HG03354 (cell line): ENCODE measurements around the gene PLXNA1.

ENCODE experiments used
- ATAC-seq: cut with Tn5 transposase; IDR thresholded peaks from one replicate; pipeline ENCODE4 v1.9.1; 2021; ENCODE audit warnings: mild to moderate bottlenecking; ENCODE audit not compliant: unreplicated experiment, poor library complexity, severe bottlenecking

The PLXNA1 gene

GRCh38 chr3:126952261-126952982 lies 30.5 kb upstream of the PLXNA1 start:
- no peak for ATAC-seq

DNA sequence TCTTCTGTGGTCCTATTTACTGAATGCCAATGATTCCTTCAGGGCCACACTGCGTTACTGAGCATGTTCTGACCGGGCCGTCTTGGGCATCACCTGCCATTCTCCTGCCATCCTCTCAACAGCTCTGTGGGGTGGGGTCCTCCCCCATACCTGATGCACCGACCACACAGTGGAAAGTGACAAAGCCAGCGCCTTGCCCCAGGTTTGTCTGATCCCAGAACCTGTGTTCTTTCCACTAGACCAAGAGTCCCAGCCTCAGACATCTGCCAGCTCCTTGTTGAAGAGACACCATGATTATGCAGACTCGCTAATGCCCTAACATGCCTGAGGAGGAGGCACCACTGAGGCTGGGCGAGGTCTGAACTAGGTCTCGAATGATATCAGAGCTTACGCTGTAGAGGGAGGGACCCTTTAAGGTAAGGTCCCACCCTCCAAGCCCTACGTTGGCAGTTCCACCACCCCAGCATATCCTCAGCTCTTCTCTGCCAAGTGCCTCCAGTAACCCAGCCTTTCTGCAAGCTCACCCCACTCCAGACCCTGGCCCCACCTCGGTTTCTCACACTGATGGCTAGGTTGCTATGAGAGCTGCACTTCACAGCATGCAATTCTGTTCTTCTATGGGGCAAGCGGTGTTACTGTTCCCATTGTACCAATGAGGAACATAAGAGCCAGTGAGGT lies 29.8 kb upstream of the PLXNA1 start:
- no peak for ATAC-seq

DNA sequence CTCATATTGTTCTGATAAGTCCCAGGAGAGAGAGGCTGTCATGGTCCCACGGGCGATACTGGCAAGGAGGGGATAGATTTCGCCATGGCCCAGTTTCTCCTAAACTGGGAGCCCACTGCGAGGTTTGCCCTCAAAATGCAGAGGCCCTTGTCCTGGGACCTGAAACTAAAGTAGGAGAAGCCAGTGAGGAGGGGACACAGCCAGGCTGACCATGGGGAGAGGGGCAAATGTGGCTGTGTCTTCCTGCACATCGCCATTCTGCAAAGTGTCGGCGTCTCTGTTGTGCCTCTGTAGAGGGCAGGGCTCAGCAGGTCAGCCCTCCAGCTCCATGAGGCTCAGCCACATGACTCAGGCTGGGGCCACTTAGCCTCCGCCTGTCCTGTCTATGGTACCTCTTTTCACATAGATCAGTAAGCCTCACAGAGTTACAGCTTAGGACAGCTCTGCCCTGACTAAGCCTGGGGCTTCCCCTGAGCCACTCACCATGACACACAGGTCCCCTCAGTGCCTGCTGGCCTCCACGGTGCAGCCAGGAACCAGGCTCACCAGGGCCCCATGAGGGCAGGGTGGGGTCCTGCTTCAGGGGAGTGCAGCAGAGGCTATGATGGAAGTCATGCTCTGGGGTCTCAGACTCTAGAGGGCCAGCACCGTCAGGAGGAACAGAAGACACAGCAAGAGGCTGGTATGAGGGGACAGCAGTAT lies 28.6 kb upstream of the PLXNA1 start:
- ATAC-seq: peak; percentile 40

GRCh38 chr3:126955004-126955790 lies 27.7 kb upstream of the PLXNA1 start:
- ATAC-seq: peak; percentile 63

DNA sequence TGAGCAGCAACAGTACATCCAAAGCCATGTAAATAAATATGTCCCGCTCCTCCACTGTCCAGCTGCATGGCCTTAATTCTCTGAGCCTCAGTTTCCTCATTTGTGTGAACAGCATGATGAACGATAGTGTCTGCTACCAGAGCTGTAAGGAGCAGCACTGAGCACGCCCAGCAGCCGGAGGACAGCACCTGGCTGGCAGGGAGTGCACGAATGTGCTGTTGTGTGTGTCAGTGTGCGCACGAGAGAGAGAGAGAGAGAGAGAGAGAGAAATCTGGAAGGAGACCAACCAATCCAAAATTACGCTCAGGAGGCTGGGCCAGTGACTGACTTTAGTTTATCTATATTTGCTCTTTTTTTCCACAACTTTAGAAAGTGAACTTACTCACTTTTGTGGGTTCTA lies 26.6 kb upstream of the PLXNA1 start:
- no peak for ATAC-seq

DNA sequence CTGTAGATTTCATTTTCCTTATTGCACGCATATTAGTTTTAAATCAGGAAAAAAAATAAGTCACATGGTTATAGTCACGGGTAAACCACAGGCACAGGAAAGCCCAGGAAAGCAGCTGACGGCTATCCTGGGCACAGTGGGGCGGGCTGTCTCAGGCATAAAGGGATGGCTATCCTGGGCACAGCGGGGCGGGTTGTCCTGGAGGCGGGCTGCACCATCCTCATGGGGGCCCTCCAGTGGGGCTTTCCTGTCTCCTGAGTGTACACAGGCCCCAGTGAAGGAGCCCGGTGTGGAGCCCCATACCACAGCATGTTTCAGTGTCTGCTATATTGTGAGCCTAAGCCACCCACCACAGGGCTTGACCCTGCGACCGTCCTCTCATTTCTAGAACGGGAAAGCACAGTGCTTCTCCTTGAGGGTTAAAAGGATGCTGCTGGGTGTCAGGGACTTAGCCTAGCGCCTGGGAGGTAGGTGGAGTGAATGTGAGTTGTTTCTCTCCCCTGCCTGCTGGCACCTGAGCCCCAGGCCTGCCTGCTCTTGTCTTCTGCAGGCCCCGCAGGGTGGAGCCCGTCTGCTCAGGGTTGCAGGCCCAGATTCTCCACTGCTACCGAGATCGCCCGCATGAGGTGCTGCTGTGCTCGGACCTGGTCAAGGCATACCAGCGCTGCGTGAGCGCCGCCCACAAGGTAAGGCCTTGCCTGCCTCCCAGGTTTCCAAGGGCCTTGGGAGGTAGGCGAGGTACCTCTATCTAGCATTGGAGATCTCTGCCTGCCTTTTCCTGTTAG lies 25.9 kb upstream of the PLXNA1 start:
- ATAC-seq: no peak

- ATAC-seq: no peak
Measured at GRCh38 chr3:126957776-126958637, 24.9 kb upstream of the PLXNA1 start.

DNA sequence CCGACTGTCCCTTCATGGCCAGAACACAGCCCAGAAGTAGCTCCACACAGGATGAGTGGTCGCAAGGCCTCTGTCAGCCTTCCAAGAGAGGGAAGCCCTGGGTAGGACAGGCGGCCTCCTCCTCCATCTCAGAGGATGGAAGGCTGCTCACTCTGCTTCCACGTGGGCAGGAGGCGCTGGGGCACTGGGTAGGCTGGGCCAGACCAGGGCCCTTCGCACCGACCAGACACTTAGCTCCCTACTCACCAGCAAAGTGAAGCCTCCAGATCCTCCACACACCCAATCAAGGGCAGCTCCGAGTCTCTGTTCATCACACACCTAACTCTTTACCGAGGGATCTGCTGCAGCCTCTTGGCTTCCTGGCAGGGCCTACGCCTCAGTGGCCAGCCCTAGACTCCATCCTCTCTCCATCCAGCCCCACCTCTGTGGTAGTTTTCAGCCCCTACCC lies 24.3 kb upstream of the PLXNA1 start:
- no peak for ATAC-seq

DNA sequence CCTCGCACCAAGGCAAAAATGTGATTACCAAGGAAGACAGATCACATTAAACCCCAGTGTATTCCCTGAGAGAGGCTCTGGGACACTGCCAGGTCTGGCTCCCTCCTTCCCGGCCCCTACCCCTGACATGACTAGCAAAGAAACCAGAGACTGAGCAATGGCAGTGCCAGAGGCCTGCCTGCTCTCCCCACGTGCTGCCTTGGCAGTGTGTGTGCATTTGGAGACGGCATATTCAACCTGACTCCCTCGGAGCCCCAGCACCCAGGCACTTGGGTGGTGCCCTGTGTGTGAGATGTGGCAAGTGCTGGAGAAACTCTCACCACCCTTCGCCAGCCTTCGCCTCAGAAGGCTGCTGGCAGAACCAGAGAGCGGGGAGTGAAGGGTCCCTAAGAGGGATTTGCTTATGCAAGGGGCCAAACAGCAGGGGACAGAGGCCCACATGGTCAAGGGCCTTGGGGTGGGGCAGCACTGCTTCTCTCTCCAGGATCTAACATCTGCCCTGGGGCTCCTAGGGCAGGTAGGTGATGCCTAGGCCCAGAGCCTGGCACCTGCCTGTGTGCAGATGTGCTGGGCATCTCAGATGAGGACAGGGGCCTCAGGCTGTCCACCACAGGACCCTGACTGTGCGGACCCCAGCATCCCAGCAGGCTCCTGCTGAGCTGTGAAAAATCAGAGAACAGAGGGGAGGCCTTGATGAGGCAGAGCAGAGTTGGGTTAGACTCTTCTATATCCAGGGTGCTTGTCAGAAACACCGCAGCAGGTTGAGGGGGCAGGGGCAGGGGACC lies 23.6 kb upstream of the PLXNA1 start:
- ATAC-seq: no peak

DNA sequence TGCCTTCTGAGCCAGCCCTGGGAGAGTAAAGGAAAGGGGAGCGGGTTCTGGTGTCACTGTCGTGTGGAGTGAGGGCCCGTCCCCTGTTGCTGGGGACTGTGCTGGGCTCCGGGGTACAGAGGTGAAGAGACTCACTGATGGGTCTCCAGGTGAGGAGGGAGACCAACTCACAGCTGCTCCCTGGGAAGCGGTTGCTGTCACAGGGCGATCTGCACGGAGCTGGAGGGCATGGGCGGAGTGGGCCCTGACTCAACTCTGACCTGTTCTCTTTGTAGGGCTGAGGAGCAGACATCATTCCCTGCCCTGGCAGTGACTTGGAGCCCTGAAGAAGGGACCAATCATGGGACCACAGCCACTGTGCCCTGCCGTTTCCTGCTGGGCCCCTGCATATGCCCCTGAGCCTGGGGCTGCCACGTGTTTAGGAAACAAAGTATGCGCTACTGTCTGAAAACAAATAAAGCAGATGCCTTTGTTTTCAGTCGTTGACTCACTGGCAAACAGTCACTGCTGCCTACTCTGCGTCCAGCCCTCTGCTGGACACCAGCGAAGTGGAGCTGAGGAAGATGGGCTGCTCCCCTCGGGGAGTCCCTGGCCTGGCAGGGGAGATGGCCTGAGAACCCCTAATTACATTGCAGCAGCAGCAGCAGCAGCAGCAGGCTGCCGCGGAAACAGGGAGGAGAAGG lies 22.9 kb upstream of the PLXNA1 start:
- ATAC-seq: no peak

GRCh38 chr3:126960604-126960995 lies 22.3 kb upstream of the PLXNA1 start:
- no peak for ATAC-seq

DNA sequence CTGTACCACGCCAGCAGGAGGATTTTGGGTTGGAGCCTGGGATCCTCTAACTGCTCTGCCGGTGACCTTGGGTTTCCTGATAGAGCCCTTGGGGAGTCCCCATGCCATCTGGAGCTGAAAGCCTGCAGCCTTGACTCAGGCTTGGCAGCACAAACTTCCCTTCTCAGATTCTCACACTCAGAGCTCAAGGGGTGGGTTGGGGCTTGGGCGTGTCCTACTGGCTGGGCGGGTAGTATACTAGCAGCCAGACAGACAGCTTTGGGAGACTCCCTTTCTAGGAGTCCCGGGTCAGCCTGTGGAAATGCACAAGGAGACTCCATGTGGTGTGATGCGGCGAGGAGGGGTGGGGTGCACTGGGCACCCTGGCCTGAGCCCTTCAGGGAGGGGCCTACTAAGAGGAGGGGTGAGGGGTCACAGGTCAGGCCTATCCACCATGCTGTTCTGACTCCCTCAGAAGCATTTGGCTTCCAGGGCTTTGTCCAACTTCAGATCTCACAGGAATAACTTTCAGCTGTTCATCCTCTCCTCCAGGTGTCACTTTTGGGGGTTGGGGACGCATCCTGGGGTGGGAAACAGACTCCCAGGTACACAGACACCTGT lies 21.6 kb upstream of the PLXNA1 start:
- ATAC-seq: no peak

- no peak for ATAC-seq
Measured at GRCh38 chr3:126961791-126962461, 21.0 kb upstream of the PLXNA1 start.

- ATAC-seq: no peak
Measured at GRCh38 chr3:126962756-126963155, 20.2 kb upstream of the PLXNA1 start.

- ATAC-seq: no peak
Measured at GRCh38 chr3:126963261-126964190, 19.4 kb upstream of the PLXNA1 start.
